Common myeloid progenitor, CD34-positive (primary cell): ENCODE measurements around the gene RFPL4AL1.
"Not testable (repeated sequence)": the region's sequence is repeated elsewhere in the genome, so short reads cannot be mapped to it uniquely, and the experiment has no call there.

Experiments
- CTCF ChIA-PET: fragments of 350-600 bp; sonication (Branson Sonifier 250); formaldehyde crosslinking; loops from one replicate; lab custom pipeline; 2021; ENCODE audit warnings: antibody characterized with exemption; lab: Charles Lee
- POLR2A ChIA-PET: fragments of 350-600 bp; sonication (Branson Sonifier 250); formaldehyde crosslinking; loops from one replicate; lab custom pipeline; 2021; ENCODE audit warnings: antibody characterized with exemption; lab: Charles Lee
- DNase-seq, 3 donors: peaks; one replicate each; pipeline versions ENCODE4 v3.0.0 to v3.0.0-alpha.2; 2013
- H3K27ac ChIP-seq, 2 experiments: 1 replicate in 1 of 2; 2 replicates in 1 of 2; pipeline ENCODE4 v1.7.0; 2013; ENCODE audit warnings: inconsistent platforms in 2 of 2, low read length in 2 of 2, mild to moderate bottlenecking in 2 of 2, low read depth in 1 of 2, moderate library complexity in 1 of 2; ENCODE audit not compliant: severe bottlenecking in 2 of 2, insufficient read depth in 1 of 2, poor library complexity in 1 of 2
- H3K27me3 ChIP-seq, 5 experiments: replicated peaks in 2 of 5; 1 replicate in 3 of 5; 2 replicates in 2 of 5; pipeline versions ENCODE4 v1.6.1 to v1.7.0; 2013; ENCODE audit warnings: low read length in 4 of 5, mild to moderate bottlenecking in 2 of 5, moderate library complexity in 2 of 5, inconsistent platforms in 1 of 5; ENCODE audit not compliant: insufficient read depth in 5 of 5, control insufficient read depth in 4 of 5
- H3K36me3 ChIP-seq, 4 experiments: 1 replicate in 2 of 4; 2 replicates in 2 of 4; pipeline versions ENCODE4 v1.6.1 to v1.7.0; 2013; ENCODE audit warnings: low read length in 3 of 4, control low read depth in 1 of 4, mild to moderate bottlenecking in 1 of 4; ENCODE audit not compliant: control insufficient read depth in 4 of 4, insufficient read depth in 4 of 4
- H3K4me1 ChIP-seq, 4 experiments: 1 replicate in 3 of 4; 2 replicates in 1 of 4; pipeline versions ENCODE4 v1.6.1 to v1.7.1; 2013; ENCODE audit warnings: low read length in 3 of 4, mild to moderate bottlenecking in 3 of 4, control low read depth in 1 of 4, inconsistent platforms in 1 of 4, moderate library complexity in 1 of 4; ENCODE audit not compliant: control insufficient read depth in 4 of 4, insufficient read depth in 4 of 4; ENCODE audit errors: control extremely low read depth in 1 of 4
- H3K4me3 ChIP-seq, 7 experiments: 1 replicate in 4 of 7; 2 replicates in 3 of 7; pipeline versions ENCODE4 v1.5.1 to v1.7.0; 2013; ENCODE audit warnings: mild to moderate bottlenecking in 7 of 7, low read length in 6 of 7, moderate library complexity in 6 of 7, inconsistent platforms in 2 of 7, low read depth in 2 of 7, control low read depth in 1 of 7; ENCODE audit not compliant: insufficient read depth in 4 of 7, control insufficient read depth in 1 of 7; ENCODE audit errors: extremely low read depth in 1 of 7
- H3K9me3 ChIP-seq, 5 experiments: 1 replicate in 4 of 5; 2 replicates in 1 of 5; pipeline versions ENCODE4 v1.6.1 to v1.7.1; 2013; ENCODE audit warnings: low read length in 4 of 5, mild to moderate bottlenecking in 2 of 5, inconsistent platforms in 1 of 5, low read depth in 1 of 5, moderate library complexity in 1 of 5; ENCODE audit not compliant: control insufficient read depth in 4 of 5, insufficient read depth in 2 of 5; ENCODE audit errors: control extremely low read depth in 1 of 5
- WGBS: methylation state at CpG from one replicate; pipeline ENCODE4 v1.1.5; 2013; ENCODE audit not compliant: insufficient coverage; 5-methylcytosine and 5-hydroxymethylcytosine counted together

RFPL4AL1 gene

DNA sequence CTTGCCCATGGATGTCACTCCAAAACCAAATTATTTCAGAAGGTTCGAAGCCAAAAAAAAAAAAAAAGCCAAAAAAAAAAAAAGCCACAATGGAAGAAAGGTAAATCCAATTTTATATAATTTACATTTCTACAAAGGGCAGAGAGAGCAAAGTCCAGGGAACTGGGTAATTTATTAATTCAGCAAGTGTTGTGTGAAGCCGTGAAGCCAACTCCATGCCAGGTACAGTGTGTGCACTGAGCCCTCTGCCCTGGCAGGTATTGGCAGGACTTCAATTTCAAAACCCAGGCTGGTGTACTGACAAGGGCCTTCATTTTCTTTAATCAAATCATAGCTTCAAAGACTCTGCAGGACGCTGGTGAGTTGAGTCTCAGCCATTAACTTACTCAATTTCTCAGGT is 15.5 kb upstream of the RFPL4AL1 start:
- POLR2A ChIA-PET: no interaction called here

DNA sequence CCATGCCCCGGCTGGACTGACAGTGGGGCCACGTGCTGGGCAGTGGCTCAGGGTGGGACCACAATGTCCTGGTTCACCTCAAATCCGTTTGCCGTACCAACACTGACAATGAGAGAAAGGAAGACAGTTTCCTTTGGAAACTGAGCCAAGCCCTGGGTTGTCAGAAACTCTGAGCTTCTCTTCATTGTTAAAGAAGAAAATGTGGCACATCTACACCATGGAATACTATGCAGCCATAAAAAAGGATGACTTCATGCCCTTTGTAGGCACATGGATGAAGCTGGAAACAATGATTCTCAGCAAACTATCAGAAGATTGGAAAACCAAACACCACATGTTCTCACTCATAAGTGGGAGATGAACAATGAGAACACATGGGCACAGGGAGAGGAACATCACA is 12.1 kb upstream of the RFPL4AL1 start:
- H3K36me3 ChIP-seq, DNase-seq, H3K9me3 ChIP-seq, CTCF ChIA-PET, H3K4me1 ChIP-seq, POLR2A ChIA-PET, H3K27ac ChIP-seq, H3K27me3 ChIP-seq, H3K4me3 ChIP-seq: not testable (repeated sequence)
- 86% methylated on average over 4 of the region's 4 CpGs for WGBS

More for the DNA sequence above, 15.5 kb upstream of the RFPL4AL1 start:
- DNase-seq: no peak
- Histone ChIP-seq H3K4me1 (no peaks in the 10 kb centered on the region), H3K36me3 (no peaks in the 10 kb centered on the region), H3K27me3 (no peaks in the 10 kb centered on the region), H3K27ac (no peak overlapping the region), H3K9me3 (peaks cover 0 to 5% (median 0%) of the 10 kb centered on the region in 5 experiments), H3K4me3 (no peak overlapping the region)
- CTCF ChIA-PET: no interaction called here
- WGBS: 100% methylated on average over 1 of the region's 3 CpGs

DNA sequence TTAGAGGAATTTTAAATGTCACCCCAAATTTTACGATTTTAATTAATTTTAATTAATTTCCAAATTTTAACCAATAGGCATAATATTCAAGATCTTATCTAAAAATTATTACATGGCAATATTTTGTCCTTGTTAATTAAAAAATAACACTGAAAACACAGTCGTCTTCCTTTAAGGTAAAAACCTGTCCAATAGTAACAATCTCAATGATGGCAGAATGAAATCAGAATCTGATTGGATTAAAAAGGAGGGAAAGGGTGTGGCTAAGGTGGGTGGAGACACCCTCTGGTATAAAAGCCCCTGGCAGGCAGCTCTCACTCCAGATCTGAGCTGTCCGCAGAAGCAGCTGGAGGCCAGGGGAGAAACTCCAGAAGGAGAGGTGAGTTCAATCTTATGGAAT is 10.1 kb upstream of the RFPL4AL1 start, which contains the start of gene RFPL4A:
RFPL4A (plus strand) TSS at position 301 of the 400 bp plus-strand sequence. CDS start 2,704 bp downstream, outside the sequence.
- no CpG with 5 or more reads among the region's 3 CpGs for WGBS
- POLR2A ChIA-PET, H3K4me1 ChIP-seq, H3K36me3 ChIP-seq, H3K27ac ChIP-seq, CTCF ChIA-PET, H3K27me3 ChIP-seq, H3K9me3 ChIP-seq, DNase-seq, H3K4me3 ChIP-seq: not testable (repeated sequence)

DNA sequence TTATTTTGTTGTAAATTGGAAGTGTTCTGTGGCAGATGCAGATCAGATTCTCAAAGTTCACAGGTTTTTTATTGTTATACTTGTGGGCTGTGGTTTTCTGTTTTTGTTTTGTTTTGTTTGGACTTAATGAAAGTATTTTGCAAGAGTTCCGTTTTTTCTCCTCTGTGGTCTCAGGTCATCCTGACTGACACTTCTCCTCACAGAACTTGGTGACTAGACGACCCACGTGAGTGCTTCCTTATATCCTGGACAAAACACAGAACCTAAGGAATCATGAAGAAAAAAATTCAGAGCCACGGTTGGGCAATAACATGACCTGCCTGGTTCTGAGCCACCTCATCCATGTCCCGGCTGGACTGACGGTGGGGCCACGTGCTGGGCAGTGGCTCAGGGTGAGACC is 2.5 kb upstream of the RFPL4AL1 start:
- Histone ChIP-seq H3K27ac (no peak overlapping the region), H3K4me1 (no peaks in the 10 kb centered on the region), H3K27me3 (peaks cover 0 to 3% (median 0%) of the 10 kb centered on the region in 5 experiments), H3K9me3 (no peaks in the 10 kb centered on the region), H3K36me3 (no peaks in the 10 kb centered on the region), H3K4me3 (no peak overlapping the region)
- 100% methylated on average over 1 of the region's 7 CpGs for WGBS
- peak in 2 of 3 donors; percentile 3 to 10 for DNase-seq
- ChIA-PET CTCF (no interaction called here), POLR2A (no interaction called here)

DNA sequence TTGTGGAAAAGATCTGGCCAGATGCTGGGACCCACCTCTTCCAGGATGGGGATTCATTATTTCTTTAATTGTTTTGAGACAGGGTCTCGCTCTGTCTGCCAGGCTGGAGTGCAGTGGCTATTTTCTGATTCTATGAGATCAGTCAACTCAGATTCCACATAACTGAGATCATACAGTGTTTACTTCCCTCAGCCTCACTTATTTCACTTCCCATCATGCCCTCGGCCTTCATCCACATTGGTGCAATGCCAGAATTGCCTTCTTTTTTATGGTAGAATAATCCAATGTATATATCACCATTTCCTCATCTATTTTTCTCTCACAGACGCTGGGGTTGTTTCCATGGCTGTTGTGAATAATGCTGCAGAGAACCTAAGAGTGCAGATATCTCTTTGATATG is 714 bp downstream of the RFPL4AL1 start:
- CTCF ChIA-PET, H3K9me3 ChIP-seq, H3K4me3 ChIP-seq, POLR2A ChIA-PET, H3K27ac ChIP-seq, H3K27me3 ChIP-seq, DNase-seq, H3K36me3 ChIP-seq, H3K4me1 ChIP-seq: not testable (repeated sequence)
- WGBS: no CpG with 5 or more reads among the region's 3 CpGs

DNA sequence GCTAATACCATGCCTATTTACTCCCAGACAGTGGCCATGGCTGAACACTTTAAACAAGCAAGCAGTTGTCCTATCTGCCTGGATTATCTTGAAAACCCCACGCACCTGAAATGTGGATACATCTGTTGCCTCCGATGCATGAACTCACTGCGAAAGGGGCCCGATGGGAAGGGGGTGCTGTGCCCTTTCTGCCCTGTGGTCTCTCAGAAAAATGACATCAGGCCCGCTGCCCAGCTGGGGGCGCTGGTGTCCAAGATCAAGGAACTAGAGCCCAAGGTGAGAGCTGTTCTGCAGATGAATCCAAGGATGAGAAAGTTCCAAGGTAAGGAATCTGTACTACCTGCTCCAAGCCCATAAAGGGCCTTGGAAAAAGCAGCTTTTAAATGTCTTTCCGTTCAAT is 8.6 kb downstream of the RFPL4AL1 start:
- Histone ChIP-seq H3K27ac (no peak overlapping the region), H3K4me1 (no peaks in the 10 kb centered on the region), H3K4me3 (no peak overlapping the region), H3K9me3 (peaks cover 0 to 2% (median 0%) of the 10 kb centered on the region in 5 experiments), H3K27me3 (peaks cover 0 to 16% (median 3%) of the 10 kb centered on the region in 5 experiments), H3K36me3 (no peaks in the 10 kb centered on the region)
- WGBS: 32% methylated on average over 6 of the region's 7 CpGs
- POLR2A ChIA-PET: no interaction called here
- CTCF ChIA-PET: no interaction called here
- DNase-seq: peak in 1 of 3 donors; percentile 3

DNA sequence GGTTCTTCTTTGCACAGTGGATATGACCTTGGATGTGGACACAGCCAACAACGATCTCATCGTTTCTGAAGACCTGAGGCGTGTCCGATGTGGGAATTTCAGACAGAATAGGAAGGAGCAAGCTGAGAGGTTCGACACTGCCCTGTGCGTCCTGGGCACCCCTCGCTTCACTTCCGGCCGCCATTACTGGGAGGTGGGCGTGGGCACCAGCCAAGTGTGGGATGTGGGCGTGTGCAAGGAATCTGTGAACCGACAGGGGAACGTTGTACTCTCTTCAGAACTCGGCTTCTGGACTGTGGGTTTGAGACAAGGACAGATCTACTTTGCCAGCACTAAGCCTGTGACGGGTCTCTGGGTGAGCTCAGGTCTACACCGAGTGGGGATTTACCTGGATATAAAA is 9.4 kb downstream of the RFPL4AL1 start:
- Histone ChIP-seq H3K4me3 (no peak overlapping the region), H3K27ac (no peak overlapping the region), H3K4me1 (no peaks in the 10 kb centered on the region), H3K36me3 (no peaks in the 10 kb centered on the region), H3K9me3 (peaks cover 0 to 2% (median 0%) of the 10 kb centered on the region in 5 experiments), H3K27me3 (peaks cover 0 to 16% (median 3%) of the 10 kb centered on the region in 5 experiments)
- DNase-seq: no peak
- WGBS: 86% methylated on average over 16 of the region's 16 CpGs
- CTCF ChIA-PET: no interaction called here
- POLR2A ChIA-PET: no interaction called here
